Adipocyte (in vitro differentiated cells): ENCODE measurements around the gene CARTPT.

Source experiments
- DNase-seq: peaks from one replicate; pipeline ENCODE4 v3.0.0-alpha.2; 2015; ENCODE audit warnings: low read depth
- H3K27me3 ChIP-seq: replicated peaks from 2 replicates; pipeline ENCODE4 v1.7.0; 2013; ENCODE audit warnings: mild to moderate bottlenecking, low read length, moderate library complexity; ENCODE audit not compliant: control insufficient read depth, insufficient read depth
- H3K36me3 ChIP-seq: 2 replicates; pipeline ENCODE4 v1.7.0; 2013; ENCODE audit warnings: low read length, mild to moderate bottlenecking, moderate library complexity; ENCODE audit not compliant: control insufficient read depth, insufficient read depth, severe bottlenecking
- H3K4me1 ChIP-seq: 2 replicates; pipeline ENCODE4 v1.7.0; 2013; ENCODE audit warnings: mild to moderate bottlenecking, low read length, moderate library complexity; ENCODE audit not compliant: control insufficient read depth, insufficient read depth
- H3K4me3 ChIP-seq: 2 replicates; pipeline ENCODE4 v1.7.0; 2013; ENCODE audit warnings: mild to moderate bottlenecking, low read length, moderate library complexity
- H3K9ac ChIP-seq: 2 replicates; pipeline ENCODE4 v1.7.0; 2013; ENCODE audit warnings: mild to moderate bottlenecking, low read length, moderate library complexity
- H3K9me3 ChIP-seq: 2 replicates; pipeline ENCODE4 v1.7.0; 2013; ENCODE audit warnings: mild to moderate bottlenecking, low read length, moderate library complexity; ENCODE audit not compliant: control insufficient read depth

CARTPT gene

DNA sequence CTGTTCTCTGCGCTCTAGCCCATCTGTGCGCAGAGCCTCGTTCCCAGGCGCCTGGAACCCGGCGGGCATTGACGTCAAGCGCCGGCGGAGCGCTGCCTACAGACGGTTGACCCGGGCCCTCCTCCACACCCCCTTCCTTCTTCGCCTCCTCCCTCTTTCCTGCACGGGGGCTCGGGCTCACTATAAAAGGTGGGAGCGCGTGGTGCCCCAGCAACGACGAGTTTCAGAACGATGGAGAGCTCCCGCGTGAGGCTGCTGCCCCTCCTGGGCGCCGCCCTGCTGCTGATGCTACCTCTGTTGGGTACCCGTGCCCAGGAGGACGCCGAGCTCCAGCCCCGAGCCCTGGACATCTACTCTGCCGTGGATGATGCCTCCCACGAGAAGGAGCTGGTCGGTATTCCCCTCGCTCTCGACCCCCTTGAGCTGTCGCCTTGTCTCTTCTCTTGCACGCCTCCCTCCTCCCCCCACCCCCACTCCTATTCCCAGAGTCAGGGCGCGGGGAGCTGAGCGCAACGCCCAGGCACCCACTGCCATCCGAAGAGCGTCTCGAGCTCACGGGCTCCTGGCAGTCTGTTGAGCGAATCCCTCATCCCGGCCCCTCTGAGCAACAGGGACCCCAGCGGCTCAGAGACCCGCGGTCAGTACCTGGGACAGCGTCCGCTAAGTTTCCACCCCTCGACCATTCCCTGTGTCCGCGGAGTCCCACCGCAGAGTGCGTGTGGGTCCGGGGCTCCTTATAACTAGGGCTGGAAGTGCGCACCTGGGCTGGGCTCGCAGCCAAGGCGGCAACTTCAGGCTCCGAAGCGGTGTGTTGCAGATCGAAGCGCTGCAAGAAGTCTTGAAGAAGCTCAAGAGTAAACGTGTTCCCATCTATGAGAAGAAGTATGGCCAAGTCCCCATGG lies at the start of gene CARTPT:
Gene CARTPT (plus strand): TSS at position 213 of the 902 bp plus-strand sequence. CDS start 19 bp downstream, at position 232.
- Histone ChIP-seq H3K9me3 (no peaks in the 10 kb centered on the region), H3K9ac (no peak within 1 kb of the TSS), H3K4me1 (no peaks in the 10 kb centered on the region), H3K4me3 (no peak within 1 kb of the TSS), H3K36me3 (no peaks in the 10 kb centered on the region), H3K27me3 (peaks cover 67% of the 10 kb centered on the region)
- DNase-seq = peak; percentile 2

DNA sequence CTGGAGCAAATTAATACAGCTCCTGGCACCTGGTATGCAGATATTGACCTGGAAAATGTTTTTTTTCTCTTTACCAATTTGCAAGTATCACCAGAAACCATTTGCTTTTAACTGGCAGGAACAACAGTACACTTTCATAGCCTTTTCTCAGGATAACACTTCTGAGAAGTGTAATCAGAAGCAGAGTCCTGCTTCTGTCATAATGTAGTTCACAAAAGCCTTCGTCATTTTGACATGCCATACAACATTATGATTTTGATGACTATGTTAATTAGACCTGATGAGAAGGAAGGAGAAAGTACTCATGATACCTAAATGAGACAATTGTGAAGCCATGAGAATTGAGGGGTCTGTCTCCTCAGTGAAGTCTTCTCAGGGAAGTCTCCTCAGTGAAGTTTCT lies 41.1 kb upstream of the CARTPT start:
- Histone ChIP-seq H3K4me1 (no peaks in the 10 kb centered on the region), H3K9ac (no peak overlapping the region), H3K4me3 (no peak overlapping the region), H3K9me3 (no peaks in the 10 kb centered on the region), H3K27me3 (peaks cover 30% of the 10 kb centered on the region), H3K36me3 (no peaks in the 10 kb centered on the region)
- no peak for DNase-seq

DNA sequence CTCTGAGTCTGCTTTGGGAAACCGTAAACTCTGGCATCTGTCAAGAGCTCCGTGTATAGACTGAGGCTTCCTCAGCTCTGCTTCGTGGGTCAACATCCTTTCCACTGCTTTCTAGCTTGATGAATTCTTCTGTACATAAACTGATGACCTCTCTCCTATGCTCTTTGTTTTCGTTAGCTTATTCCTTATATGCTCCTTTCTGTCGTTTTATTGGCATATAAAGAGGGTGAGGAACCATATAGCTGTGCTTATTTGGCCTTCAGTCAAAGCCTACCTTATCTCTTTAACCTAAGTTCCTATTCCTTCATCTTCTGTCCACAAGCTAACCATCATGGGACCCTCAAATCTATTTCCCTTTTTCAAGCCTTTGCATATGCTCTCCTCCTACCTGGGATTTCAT lies 39.4 kb upstream of the CARTPT start:
- peaks cover 30% of the 10 kb centered on the region for H3K27me3 ChIP-seq

DNA sequence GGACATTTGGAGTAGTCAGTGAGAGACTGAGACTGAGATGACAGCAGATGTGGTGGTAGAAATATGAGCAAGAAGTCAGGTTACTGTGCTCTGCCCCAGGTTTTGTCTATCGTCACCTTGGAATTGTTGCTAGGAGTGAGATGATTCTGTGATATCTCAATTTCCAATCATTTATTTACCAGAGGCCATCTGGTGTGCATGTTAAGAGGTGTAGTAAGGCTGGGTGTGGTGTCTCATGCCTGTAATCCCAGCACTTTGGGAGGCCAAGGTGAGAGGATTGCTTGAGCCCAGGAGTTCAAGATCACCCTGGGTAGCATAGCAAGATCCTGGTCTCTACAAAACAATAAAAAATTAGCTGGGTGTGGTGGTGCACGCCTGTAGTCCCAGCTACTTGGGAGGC lies 38.6 kb upstream of the CARTPT start:
- H3K4me1 ChIP-seq = peaks cover 8% of the 10 kb centered on the region
- no peaks in the 10 kb centered on the region for H3K36me3 ChIP-seq
- H3K4me3 ChIP-seq = no peak overlapping the region
- H3K27me3 ChIP-seq = peaks cover 30% of the 10 kb centered on the region
- peaks cover under 1% of the 10 kb centered on the region for H3K9me3 ChIP-seq
- H3K9ac ChIP-seq = no peak overlapping the region
- no peak for DNase-seq

More for the DNA sequence above, 39.4 kb upstream of the CARTPT start:
- DNase-seq = no peak
- no peak overlapping the region for H3K9ac ChIP-seq
- H3K4me3 ChIP-seq = no peak overlapping the region
- peaks cover 8% of the 10 kb centered on the region for H3K4me1 ChIP-seq
- no peaks in the 10 kb centered on the region for H3K36me3 ChIP-seq
- H3K9me3 ChIP-seq = no peaks in the 10 kb centered on the region

DNA sequence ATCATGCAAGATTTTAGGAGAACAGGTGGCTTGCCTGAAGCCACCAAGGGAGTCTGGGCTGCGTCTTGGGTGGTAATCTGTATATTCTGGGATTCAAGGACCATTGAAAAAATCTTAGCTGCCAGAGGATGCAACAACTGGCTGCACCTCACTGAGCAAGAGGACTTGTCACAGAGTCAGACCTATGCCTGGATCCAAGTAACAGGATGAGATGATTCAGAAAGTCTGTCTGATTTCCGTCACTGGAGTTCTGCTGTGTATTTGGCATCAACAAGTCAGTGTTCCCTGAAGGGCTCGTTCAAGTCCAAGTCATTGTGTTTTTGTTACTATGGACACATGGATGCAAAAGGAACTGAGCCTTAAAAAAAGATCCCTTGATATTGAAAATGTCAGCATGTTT lies 37.8 kb upstream of the CARTPT start:
- H3K9me3 ChIP-seq = peaks cover 7% of the 10 kb centered on the region
- no peaks in the 10 kb centered on the region for H3K36me3 ChIP-seq
- no peak for DNase-seq
- H3K9ac ChIP-seq = no peak overlapping the region
- no peak overlapping the region for H3K4me3 ChIP-seq
- peaks cover 8% of the 10 kb centered on the region for H3K4me1 ChIP-seq
- peaks cover 30% of the 10 kb centered on the region for H3K27me3 ChIP-seq

DNA sequence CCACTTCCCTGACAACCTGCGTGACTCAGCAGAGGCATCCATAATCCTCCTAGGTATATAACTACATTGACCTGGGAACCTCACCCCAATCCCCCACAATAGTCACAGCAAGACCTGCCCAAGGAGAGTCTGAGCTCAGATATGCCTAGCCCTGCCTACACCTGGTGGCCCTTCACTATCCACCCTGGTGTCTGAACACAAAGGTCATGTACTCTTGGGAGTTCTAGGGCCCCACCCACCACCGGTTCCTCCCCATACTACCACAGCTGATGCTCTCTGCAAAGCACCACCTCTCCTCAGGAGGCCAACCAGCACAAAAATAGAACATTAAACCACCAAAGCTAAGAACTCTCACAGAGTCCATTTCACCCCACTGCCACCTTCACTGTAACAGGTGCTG lies 34.8 kb upstream of the CARTPT start:
- no peaks in the 10 kb centered on the region for H3K36me3 ChIP-seq
- no peak overlapping the region for H3K4me3 ChIP-seq
- no peak overlapping the region for H3K9ac ChIP-seq
- DNase-seq = no peak
- H3K9me3 ChIP-seq = peaks cover 18% of the 10 kb centered on the region
- H3K4me1 ChIP-seq = peaks cover 8% of the 10 kb centered on the region
- peaks cover 15% of the 10 kb centered on the region for H3K27me3 ChIP-seq

DNA sequence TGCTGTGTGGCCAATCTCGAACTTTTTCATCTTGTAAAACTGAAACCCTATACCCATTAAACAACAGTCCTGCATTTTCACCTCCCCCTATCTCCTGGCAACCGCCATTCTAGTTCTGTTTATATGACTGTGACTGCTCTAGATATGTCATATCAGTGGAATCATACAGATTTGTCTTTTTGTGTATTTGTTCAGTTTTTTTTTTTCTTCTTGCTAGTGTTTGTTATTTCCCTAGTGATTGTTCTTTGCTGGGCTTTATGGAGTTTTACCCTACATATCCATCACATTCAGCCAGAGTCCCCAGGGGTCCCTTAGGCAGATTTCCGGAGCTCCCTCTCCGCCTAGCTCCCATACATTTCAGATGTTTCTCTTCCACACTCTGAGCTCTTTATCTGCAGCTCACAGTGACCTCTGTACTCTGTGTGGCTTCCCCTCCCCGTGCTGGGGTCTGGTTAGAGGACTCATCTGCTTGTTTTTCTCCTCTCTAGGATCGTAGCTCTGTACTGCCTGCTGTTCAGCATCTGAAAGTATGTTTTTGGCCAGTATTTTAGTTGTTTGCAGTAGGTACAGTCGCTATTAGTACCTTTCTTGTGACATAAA lies 25.1 kb upstream of the CARTPT start:
- no peaks in the 10 kb centered on the region for H3K36me3 ChIP-seq
- DNase-seq = no peak
- peaks cover 24% of the 10 kb centered on the region for H3K27me3 ChIP-seq
- H3K4me1 ChIP-seq = peaks cover 5% of the 10 kb centered on the region
- no peaks in the 10 kb centered on the region for H3K9me3 ChIP-seq
- no peak overlapping the region for H3K4me3 ChIP-seq
- H3K9ac ChIP-seq = no peak overlapping the region

DNA sequence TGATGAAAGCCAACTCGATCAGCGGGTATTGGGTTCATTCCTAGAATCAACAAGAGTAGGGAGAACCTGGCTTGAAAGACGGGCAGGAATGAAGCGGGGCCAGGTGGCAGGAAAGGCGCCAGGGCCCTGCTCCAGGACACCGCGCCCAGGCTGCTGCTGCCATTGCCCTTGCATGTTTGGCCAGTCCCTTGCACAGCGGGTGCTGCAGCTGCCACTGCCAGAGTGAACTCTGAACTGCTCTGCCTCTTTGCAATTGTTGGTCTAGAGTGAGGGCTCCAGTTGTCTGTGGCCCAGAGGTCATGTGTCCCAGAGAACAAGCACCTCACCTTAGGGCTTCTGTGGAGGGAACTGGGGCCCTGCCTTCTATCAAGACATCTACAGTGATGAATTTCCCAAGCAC lies 24.0 kb upstream of the CARTPT start:
- no peaks in the 10 kb centered on the region for H3K36me3 ChIP-seq
- DNase-seq = no peak
- H3K4me3 ChIP-seq = no peak overlapping the region
- no peak overlapping the region for H3K9ac ChIP-seq
- peaks cover 5% of the 10 kb centered on the region for H3K4me1 ChIP-seq
- peaks cover 24% of the 10 kb centered on the region for H3K27me3 ChIP-seq
- no peaks in the 10 kb centered on the region for H3K9me3 ChIP-seq

- DNase-seq = peak; percentile 20
- H3K4me3 ChIP-seq = no peak overlapping the region
- H3K9ac ChIP-seq = no peak overlapping the region
- H3K4me1 ChIP-seq = peaks cover 5% of the 10 kb centered on the region
- no peaks in the 10 kb centered on the region for H3K9me3 ChIP-seq
- no peaks in the 10 kb centered on the region for H3K36me3 ChIP-seq
- H3K27me3 ChIP-seq = peaks cover 24% of the 10 kb centered on the region
These were observed 23.5 kb upstream of the CARTPT start for GRCh38 chr5:71695595-71695994.

DNA sequence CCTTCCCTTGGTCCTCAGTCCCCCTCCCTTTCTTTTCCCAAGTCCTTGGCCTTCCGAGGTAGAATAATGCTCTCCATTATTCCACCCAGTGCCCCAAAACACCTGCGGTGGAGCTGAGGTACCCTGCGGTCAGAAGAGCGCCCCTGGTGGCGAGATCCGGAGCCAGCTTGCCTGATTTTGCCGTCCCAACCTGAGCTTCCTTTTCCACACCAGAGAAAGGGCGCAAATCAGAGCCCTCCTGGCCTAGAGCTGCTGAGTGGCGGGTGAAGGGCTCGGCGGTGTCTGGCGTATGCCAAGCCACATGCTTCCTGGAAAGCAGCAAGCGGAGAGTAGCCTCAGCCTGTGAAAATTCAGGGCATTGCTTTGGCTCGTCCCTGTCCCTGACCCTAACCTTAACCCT lies 21.1 kb upstream of the CARTPT start:
- Histone ChIP-seq H3K4me3 (no peak overlapping the region), H3K9ac (no peak overlapping the region), H3K9me3 (no peaks in the 10 kb centered on the region), H3K27me3 (peaks cover 30% of the 10 kb centered on the region), H3K36me3 (no peaks in the 10 kb centered on the region), H3K4me1 (peaks cover 5% of the 10 kb centered on the region)
- no peak for DNase-seq

DNA sequence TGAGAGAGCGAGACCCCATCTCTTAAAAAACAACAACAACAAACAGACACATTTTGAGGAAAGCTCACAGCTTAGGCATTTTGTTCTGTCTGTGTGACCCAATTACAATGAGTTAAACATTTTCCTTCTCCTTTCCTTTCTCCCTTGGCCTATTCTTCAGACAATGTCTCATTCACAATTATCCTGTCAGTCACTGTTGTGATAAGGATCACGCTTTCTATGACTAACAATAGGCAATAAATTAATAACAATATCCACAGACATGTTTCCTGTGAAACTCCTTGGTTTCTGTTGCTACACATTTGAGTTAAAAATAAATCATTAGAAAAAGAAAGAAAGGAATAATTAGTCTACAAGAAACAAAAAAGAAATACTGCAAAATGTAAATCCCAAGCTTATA lies 19.8 kb upstream of the CARTPT start:
- H3K9ac ChIP-seq = no peak overlapping the region
- no peaks in the 10 kb centered on the region for H3K36me3 ChIP-seq
- peaks cover 5% of the 10 kb centered on the region for H3K4me1 ChIP-seq
- no peaks in the 10 kb centered on the region for H3K9me3 ChIP-seq
- peaks cover 30% of the 10 kb centered on the region for H3K27me3 ChIP-seq
- DNase-seq = no peak
- no peak overlapping the region for H3K4me3 ChIP-seq
